ENCODE measurements around the gene LRG1. TPM values are rescaled to one million over a fixed set of nuclear protein-coding genes. Genes with fewer than 3 reads are reported as not detected.
A peak's percentile ranks its signal among the peaks of the same experiment; 100 is the strongest.

The LRG1 gene
- total RNA-seq, 2 donors from 2014 or later: 0.86 to 1.4 TPM

- Mint-ChIP-seq H3K27me3 (ENCODE audit: insufficient read depth) (no peaks in the 10 kb centered on the region), H3K4me3 (no peak overlapping the region), H3K36me3 (ENCODE audit: low read depth) (peaks cover 35% of the 10 kb centered on the region), H3K27ac (no peak overlapping the region), H3K9me3 (no peaks in the 10 kb centered on the region), H3K4me1 (no peaks in the 10 kb centered on the region)
- WGBS, 2 experiments (ENCODE audit: insufficient coverage in 1 of 2, insufficient read length in 1 of 2): 93 to 98% methylated on average over 7 to 12 of the region's 12 CpGs
- H3K36me3 ChIP-seq (ENCODE audit: control insufficient read depth, insufficient read depth, low read length): peaks cover 46% of the 10 kb centered on the region
- H3K4me3 ChIP-seq (ENCODE audit: low read length): no peak overlapping the region
- DNase-seq: no peak
- H3K27ac ChIP-seq (ENCODE audit: low read depth, low read length): no peak overlapping the region
- no peaks in the 10 kb centered on the region for H3K27me3 ChIP-seq (ENCODE audit: control insufficient read depth, insufficient read depth, low read length, poor library complexity, severe bottlenecking)
- H3K9me3 ChIP-seq (ENCODE audit: control insufficient read depth, low read length): no peaks in the 10 kb centered on the region
- no peaks in the 10 kb centered on the region for H3K4me1 ChIP-seq (ENCODE audit: control insufficient read depth, insufficient read depth, low read length)
- no peak overlapping the region for H3K9ac ChIP-seq (ENCODE audit: extremely low read depth, low read length, poor library complexity, severe bottlenecking)
- TF ChIP-seq, protein P1, sequence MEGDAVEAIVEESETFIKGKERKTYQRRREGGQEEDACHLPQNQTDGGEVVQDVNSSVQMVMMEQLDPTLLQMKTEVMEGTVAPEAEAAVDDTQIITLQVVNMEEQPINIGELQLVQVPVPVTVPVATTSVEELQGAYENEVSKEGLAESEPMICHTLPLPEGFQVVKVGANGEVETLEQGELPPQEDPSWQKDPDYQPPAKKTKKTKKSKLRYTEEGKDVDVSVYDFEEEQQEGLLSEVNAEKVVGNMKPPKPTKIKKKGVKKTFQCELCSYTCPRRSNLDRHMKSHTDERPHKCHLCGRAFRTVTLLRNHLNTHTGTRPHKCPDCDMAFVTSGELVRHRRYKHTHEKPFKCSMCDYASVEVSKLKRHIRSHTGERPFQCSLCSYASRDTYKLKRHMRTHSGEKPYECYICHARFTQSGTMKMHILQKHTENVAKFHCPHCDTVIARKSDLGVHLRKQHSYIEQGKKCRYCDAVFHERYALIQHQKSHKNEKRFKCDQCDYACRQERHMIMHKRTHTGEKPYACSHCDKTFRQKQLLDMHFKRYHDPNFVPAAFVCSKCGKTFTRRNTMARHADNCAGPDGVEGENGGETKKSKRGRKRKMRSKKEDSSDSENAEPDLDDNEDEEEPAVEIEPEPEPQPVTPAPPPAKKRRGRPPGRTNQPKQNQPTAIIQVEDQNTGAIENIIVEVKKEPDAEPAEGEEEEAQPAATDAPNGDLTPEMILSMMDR (conservative IDR thresholded peaks at IDR 0.05): peak; percentile 55
Measured at GRCh38 chr19:4495471-4495870, 44.4 kb downstream of the LRG1 start.

GRCh38 chr19:4494691-4495064 lies 45.2 kb downstream of the LRG1 start:
- 95 to 97% methylated on average over 5 to 8 of the region's 8 CpGs for WGBS, 2 experiments (ENCODE audit: insufficient coverage in 1 of 2, insufficient read length in 1 of 2)
- Mint-ChIP-seq H3K9me3 (no peaks in the 10 kb centered on the region), H3K27me3 (ENCODE audit: insufficient read depth) (no peaks in the 10 kb centered on the region), H3K27ac (no peak overlapping the region), H3K36me3 (ENCODE audit: low read depth) (peaks cover 39% of the 10 kb centered on the region), H3K4me3 (no peak overlapping the region), H3K4me1 (no peaks in the 10 kb centered on the region)
- H3K36me3 ChIP-seq (ENCODE audit: control insufficient read depth, insufficient read depth, low read length): peaks cover 54% of the 10 kb centered on the region
- H3K27ac ChIP-seq (ENCODE audit: low read depth, low read length): no peak overlapping the region
- no peaks in the 10 kb centered on the region for H3K4me1 ChIP-seq (ENCODE audit: control insufficient read depth, insufficient read depth, low read length)
- no peak overlapping the region for H3K4me3 ChIP-seq (ENCODE audit: low read length)
- H3K9me3 ChIP-seq (ENCODE audit: control insufficient read depth, low read length): no peaks in the 10 kb centered on the region
- no peak for DNase-seq
- TF ChIP-seq, protein P1 (conservative IDR thresholded peaks at IDR 0.05): no peak
- no peak overlapping the region for H3K9ac ChIP-seq (ENCODE audit: extremely low read depth, low read length, poor library complexity, severe bottlenecking)
- no peaks in the 10 kb centered on the region for H3K27me3 ChIP-seq (ENCODE audit: control insufficient read depth, insufficient read depth, low read length, poor library complexity, severe bottlenecking)

DNA sequence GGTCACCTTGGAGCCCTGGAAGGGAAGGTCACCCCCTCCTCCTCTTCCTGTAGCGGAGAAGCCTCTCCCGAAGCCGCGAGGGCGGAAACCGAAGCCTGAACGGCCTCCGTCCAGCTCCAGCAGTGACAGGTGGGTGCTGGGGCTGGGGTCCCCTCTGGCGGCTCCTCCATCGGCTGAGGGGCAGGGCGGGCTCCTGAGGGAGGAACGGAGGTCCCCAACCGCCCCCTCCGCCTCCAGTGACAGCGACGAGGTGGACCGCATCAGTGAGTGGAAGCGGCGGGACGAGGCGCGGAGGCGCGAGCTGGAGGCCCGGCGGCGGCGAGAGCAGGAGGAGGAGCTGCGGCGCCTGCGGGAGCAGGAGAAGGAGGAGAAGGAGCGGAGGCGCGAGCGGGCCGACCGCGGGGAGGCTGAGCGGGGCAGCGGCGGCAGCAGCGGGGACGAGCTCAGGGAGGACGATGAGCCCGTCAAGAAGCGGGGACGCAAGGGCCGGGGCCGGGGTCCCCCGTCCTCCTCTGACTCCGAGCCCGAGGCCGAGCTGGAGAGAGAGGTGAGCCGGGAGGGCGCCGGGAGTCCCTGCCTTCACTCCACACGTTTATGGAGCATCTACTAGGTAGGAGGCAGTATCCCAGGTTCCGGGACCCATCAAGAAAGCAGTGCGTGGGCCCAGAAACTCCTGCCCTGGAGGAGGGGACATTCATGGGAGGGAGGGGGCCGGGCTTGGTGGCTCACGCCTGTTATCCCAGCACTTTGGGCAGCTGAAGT lies 45.7 kb downstream of the LRG1 start:
- Histone ChIP-seq H3K4me3 (ENCODE audit: low read length) (no peak overlapping the region), H3K9ac (ENCODE audit: extremely low read depth, low read length, poor library complexity, severe bottlenecking) (no peak overlapping the region), H3K36me3 (ENCODE audit: control insufficient read depth, insufficient read depth, low read length) (peaks cover 57% of the 10 kb centered on the region), H3K27ac (ENCODE audit: low read depth, low read length) (no peak overlapping the region), H3K4me1 (ENCODE audit: control insufficient read depth, insufficient read depth, low read length) (no peaks in the 10 kb centered on the region), H3K27me3 (ENCODE audit: control insufficient read depth, insufficient read depth, low read length, poor library complexity, severe bottlenecking) (no peaks in the 10 kb centered on the region), H3K9me3 (ENCODE audit: control insufficient read depth, low read length) (no peaks in the 10 kb centered on the region)
- Mint-ChIP-seq H3K4me1 (no peaks in the 10 kb centered on the region), H3K9me3 (no peaks in the 10 kb centered on the region), H3K27ac (no peak overlapping the region), H3K4me3 (no peak overlapping the region), H3K36me3 (ENCODE audit: low read depth) (peaks cover 41% of the 10 kb centered on the region), H3K27me3 (ENCODE audit: insufficient read depth) (no peaks in the 10 kb centered on the region)
- 96 to 98% methylated on average over 33 to 61 of the region's 61 CpGs for WGBS, 2 experiments (ENCODE audit: insufficient coverage in 1 of 2, insufficient read length in 1 of 2)
- TF ChIP-seq, protein P1 (conservative IDR thresholded peaks at IDR 0.05): no peak
- no peak for DNase-seq
